MM.1S (cell line): ENCODE data around the gene PHTF2.

Experiments used
- DNase-seq: peaks from one replicate; pipeline ENCODE4 v3.0.0-alpha.2; 2015
- H2AFZ ChIP-seq: fragments of 300-600 bp; sonication (generic); 2 replicates; pipeline ENCODE4 v1.6.0; 2016; ENCODE audit warnings: antibody characterized with exemption, low read length
- H3F3A ChIP-seq: fragments of 300-600 bp; sonication (generic); 2 replicates; pipeline ENCODE4 v1.6.1; 2016; ENCODE audit warnings: mild to moderate bottlenecking, antibody characterized with exemption, low read length, moderate library complexity, mixed read lengths; ENCODE audit not compliant: insufficient read depth
- H3K27ac ChIP-seq: fragments of 300-600 bp; sonication (generic); 2 replicates; pipeline ENCODE4 v1.5.1; 2016; ENCODE audit warnings: mild to moderate bottlenecking, low read length
- H3K27me3 ChIP-seq: fragments of 300-600 bp; sonication (generic); replicated peaks from 2 replicates; pipeline ENCODE4 v1.6.0; 2016; ENCODE audit warnings: low read length; ENCODE audit not compliant: insufficient read depth
- H3K36me3 ChIP-seq: fragments of 300-600 bp; sonication (generic); replicated peaks from 2 replicates; pipeline ENCODE4 v1.6.1; 2016; ENCODE audit warnings: mild to moderate bottlenecking, low read length, mixed read lengths; ENCODE audit not compliant: insufficient read depth
- H3K4me1 ChIP-seq: fragments of 300-600 bp; sonication (generic); 2 replicates; pipeline ENCODE4 v1.6.1; 2016; ENCODE audit warnings: low read length, mixed read lengths
- H3K4me2 ChIP-seq: fragments of 300-600 bp; sonication (generic); 2 replicates; pipeline ENCODE4 v1.6.0; 2016; ENCODE audit warnings: low read depth, low read length
- H3K4me3 ChIP-seq: fragments of 300-600 bp; sonication (generic); 2 replicates; pipeline ENCODE4 v1.5.1; 2016; ENCODE audit warnings: low read length, mixed read lengths
- H3K79me2 ChIP-seq: fragments of 300-600 bp; sonication (generic); 2 replicates; pipeline ENCODE4 v1.6.1; 2016; ENCODE audit warnings: mixed run types, low read length, mixed read lengths
- H3K9ac ChIP-seq: fragments of 300-600 bp; sonication (generic); 2 replicates; pipeline ENCODE4 v1.6.1; 2016; ENCODE audit warnings: low read length, mixed read lengths
- H3K9me2 ChIP-seq: fragments of 300-600 bp; sonication (generic); replicated peaks from 2 replicates; pipeline ENCODE4 v1.6.1; 2016; ENCODE audit warnings: mild to moderate bottlenecking, low read length, mixed read lengths; ENCODE audit not compliant: insufficient read depth
- H3K9me3 ChIP-seq: fragments of 300-600 bp; sonication (generic); replicated peaks from 2 replicates; pipeline ENCODE4 v1.6.1; 2016; ENCODE audit warnings: mild to moderate bottlenecking, low read length, mixed read lengths; ENCODE audit not compliant: insufficient read depth
- H4K20me1 ChIP-seq: fragments of 300-600 bp; sonication (generic); 2 replicates; pipeline ENCODE4 v1.6.1; 2016; ENCODE audit warnings: mild to moderate bottlenecking, low read length, moderate library complexity, mixed read lengths; ENCODE audit not compliant: insufficient read depth
- EZH2 ChIP-seq: fragments of 300-600 bp; sonication (generic); optimal IDR thresholded peaks from 2 replicates; pipeline ENCODE3; 2017; ENCODE audit warnings: low read depth, mild to moderate bottlenecking, antibody characterized with exemption, low read length, mixed read lengths
- EZH2phosphoT487 ChIP-seq: fragments of 300-600 bp; sonication (generic); IDR thresholded peaks from 2 replicates; pipeline ENCODE4 v1.6.1; 2018; ENCODE audit warnings: antibody characterized with exemption, low read length
- TF ChIP-seq, protein P1 (sequence below): fragments of 300-600 bp; sonication (generic); IDR thresholded peaks from 2 replicates; pipeline ENCODE4 v1.5.1; 2016; ENCODE audit warnings: antibody characterized with exemption, low read length, mixed read lengths

PHTF2 gene

DNA sequence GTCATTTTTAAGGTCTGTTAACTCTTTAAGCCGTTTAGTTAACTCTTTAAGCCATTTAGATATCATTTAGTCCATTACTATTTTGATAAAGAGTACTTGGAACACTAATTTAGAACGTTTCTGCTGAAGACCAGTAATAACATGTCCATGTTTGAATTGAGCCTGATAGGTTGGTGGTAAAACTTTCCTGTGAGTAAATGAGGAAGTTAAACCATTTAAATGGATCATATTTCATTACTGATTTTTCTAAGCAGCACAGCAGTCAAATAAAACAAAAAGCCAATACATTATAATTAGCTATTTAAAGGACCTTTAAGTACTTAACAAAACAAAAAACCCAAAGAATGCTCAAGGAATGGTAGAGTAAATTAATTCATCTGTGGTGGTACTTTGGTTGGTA is 29.4 kb downstream of the PHTF2 start:
- Histone ChIP-seq H3K4me2 (no peak overlapping the region), H3K9me3 (no peaks in the 10 kb centered on the region), H3K36me3 (no peaks in the 10 kb centered on the region), H2AFZ (no peak overlapping the region), H3K9ac (no peak overlapping the region), H3K79me2 (peaks cover 12% of the 10 kb centered on the region; the same call in 1 of the 2 replicates), H3K4me1 (peaks cover 9% of the 10 kb centered on the region; the same call in 1 of the 2 replicates), H3K9me2 (no peaks in the 10 kb centered on the region), H4K20me1 (no peaks in the 10 kb centered on the region), H3K4me3 (no peak overlapping the region), H3K27me3 (no peaks in the 10 kb centered on the region), H3K27ac (no peak overlapping the region), H3F3A (peaks cover 4% of the 10 kb centered on the region; the same call in 1 of the 2 replicates)
- no peak for DNase-seq
- TF ChIP-seq EZH2: no peak
- TF ChIP-seq EZH2phosphoT487: no peak
- TF ChIP-seq, protein P1, sequence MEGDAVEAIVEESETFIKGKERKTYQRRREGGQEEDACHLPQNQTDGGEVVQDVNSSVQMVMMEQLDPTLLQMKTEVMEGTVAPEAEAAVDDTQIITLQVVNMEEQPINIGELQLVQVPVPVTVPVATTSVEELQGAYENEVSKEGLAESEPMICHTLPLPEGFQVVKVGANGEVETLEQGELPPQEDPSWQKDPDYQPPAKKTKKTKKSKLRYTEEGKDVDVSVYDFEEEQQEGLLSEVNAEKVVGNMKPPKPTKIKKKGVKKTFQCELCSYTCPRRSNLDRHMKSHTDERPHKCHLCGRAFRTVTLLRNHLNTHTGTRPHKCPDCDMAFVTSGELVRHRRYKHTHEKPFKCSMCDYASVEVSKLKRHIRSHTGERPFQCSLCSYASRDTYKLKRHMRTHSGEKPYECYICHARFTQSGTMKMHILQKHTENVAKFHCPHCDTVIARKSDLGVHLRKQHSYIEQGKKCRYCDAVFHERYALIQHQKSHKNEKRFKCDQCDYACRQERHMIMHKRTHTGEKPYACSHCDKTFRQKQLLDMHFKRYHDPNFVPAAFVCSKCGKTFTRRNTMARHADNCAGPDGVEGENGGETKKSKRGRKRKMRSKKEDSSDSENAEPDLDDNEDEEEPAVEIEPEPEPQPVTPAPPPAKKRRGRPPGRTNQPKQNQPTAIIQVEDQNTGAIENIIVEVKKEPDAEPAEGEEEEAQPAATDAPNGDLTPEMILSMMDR: no peak

DNA sequence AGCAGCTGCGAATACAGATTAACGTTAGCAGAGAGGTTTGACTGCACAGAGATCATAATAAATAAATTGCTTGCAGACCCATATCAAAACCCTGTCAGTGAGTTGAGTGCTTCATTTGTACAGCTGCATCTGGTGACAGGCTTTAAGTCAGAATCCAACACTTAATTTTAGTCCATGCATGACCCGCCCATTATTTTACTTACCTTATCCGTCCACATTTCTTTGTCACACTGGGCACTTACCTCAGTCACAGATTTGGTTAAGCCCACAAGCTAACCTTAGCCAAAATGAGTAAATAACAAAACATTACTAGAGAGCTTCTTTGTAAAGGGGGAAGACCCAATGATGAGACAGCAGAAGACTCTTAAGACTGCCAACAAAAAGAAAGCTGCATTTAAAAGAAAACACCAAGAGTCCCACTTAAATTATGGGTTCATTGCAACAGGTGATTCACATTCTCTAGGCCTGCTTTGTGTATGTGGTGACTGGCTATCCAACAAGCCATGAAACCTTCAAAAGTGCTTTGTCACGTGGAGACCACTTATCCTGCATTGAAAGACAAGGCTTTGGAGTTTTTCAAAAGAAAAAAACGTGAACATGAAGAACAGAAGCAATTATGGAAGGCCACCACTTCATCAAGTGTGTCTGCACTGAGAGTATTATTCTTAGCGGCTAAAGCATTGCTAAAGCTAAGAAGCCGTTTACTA is 32.2 kb downstream of the PHTF2 start:
- Histone ChIP-seq H3K4me2 (no peak overlapping the region), H3K4me3 (no peak overlapping the region)

DNA sequence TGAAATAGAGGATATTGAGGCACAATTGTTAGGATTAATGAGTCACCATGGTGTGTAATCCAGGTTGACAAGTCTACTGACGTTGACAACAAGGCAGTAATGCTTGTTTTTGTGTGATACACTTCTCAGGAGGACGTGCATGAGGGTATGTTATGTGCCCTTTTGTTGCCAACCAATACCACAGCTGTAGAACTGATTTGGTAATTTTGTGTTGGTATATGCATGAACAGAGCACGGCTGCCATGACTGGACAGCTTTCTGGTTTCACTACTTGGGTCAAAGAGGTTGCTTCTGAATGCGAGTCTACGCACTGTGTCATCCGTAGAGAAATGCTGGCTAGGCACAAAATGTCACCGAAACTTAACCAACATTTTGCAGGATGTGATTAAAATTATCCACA is 32.9 kb downstream of the PHTF2 start:
- Histone ChIP-seq H2AFZ (no peak overlapping the region), H3K27ac (no peak overlapping the region), H3K9me2 (no peaks in the 10 kb centered on the region), H3K4me3 (no peak overlapping the region), H3K9ac (no peak overlapping the region), H3K4me2 (no peak overlapping the region), H3K4me1 (no peaks in the 10 kb centered on the region), H3K36me3 (no peaks in the 10 kb centered on the region), H3K9me3 (no peaks in the 10 kb centered on the region), H4K20me1 (no peaks in the 10 kb centered on the region), H3K79me2 (0 out of 2 replicates have a peak, but pooled peaks cover 12% of the 10 kb centered on the region), H3F3A (no peaks in the 10 kb centered on the region), H3K27me3 (no peaks in the 10 kb centered on the region)
- no peak for DNase-seq
- TF ChIP-seq, protein P1: no peak
- TF ChIP-seq EZH2: no peak
- TF ChIP-seq EZH2phosphoT487: no peak

More for the DNA sequence above, 32.2 kb downstream of the PHTF2 start:
- Histone ChIP-seq H3K9ac (no peak overlapping the region), H3K36me3 (no peaks in the 10 kb centered on the region), H3K27ac (no peak overlapping the region), H4K20me1 (no peaks in the 10 kb centered on the region), H3F3A (no peaks in the 10 kb centered on the region), H2AFZ (no peak overlapping the region), H3K4me1 (no peaks in the 10 kb centered on the region), H3K27me3 (no peaks in the 10 kb centered on the region), H3K9me3 (no peaks in the 10 kb centered on the region), H3K9me2 (no peaks in the 10 kb centered on the region), H3K79me2 (0 out of 2 replicates have a peak, but pooled peaks cover 12% of the 10 kb centered on the region)
- TF ChIP-seq, protein P1: no peak
- no peak for TF ChIP-seq EZH2phosphoT487
- no peak for TF ChIP-seq EZH2
- DNase-seq: no peak
